H1 (cell line): ENCODE data around the gene TBRG4.

Experiments used
- ATF3 ChIP-seq: IDR thresholded peaks from 2 replicates; pipeline ENCODE4 v1.6.1; 2011; ENCODE audit warnings: low read depth, mild to moderate bottlenecking, low read length; ENCODE audit not compliant: insufficient read depth
- CTCF ChIP-seq, 3 experiments: IDR thresholded peaks; 1 replicate in 2 of 3; 2 replicates in 1 of 3; pipeline versions ENCODE4 v1.5.1 to v1.6.1; 2011; ENCODE audit warnings: low read length in 3 of 3, mild to moderate bottlenecking in 3 of 3, inconsistent platforms in 2 of 3, low read depth in 1 of 3, moderate library complexity in 1 of 3; ENCODE audit not compliant: insufficient read depth in 1 of 3; ENCODE audit errors: control extremely low read depth in 1 of 3
- E2F6 ChIP-seq: IDR thresholded peaks from 2 replicates; pipeline ENCODE4 v1.6.1; 2012; ENCODE audit warnings: inconsistent platforms
- EGR1 ChIP-seq: IDR thresholded peaks from 2 replicates; pipeline ENCODE4 v1.6.1; 2011; ENCODE audit warnings: low read depth, low read length, borderline replicate concordance
- EP300 ChIP-seq, 2 experiments: IDR thresholded peaks; 1 replicate in 1 of 2; 2 replicates in 1 of 2; pipeline ENCODE4 v1.6.1; 2011 to 2012; ENCODE audit warnings: low read depth in 2 of 2, low read length in 2 of 2, mild to moderate bottlenecking in 2 of 2, borderline replicate concordance in 1 of 2, inconsistent platforms in 1 of 2, moderate library complexity in 1 of 2
- MAX ChIP-seq: IDR thresholded peaks from 2 replicates; pipeline ENCODE4 v1.6.1; 2012; ENCODE audit warnings: inconsistent platforms
- NRF1 ChIP-seq: IDR thresholded peaks from 2 replicates; pipeline ENCODE4 v1.6.1; 2011; ENCODE audit warnings: mild to moderate bottlenecking, low read depth, low read length, improper control_type of control experiment
- POLR2AphosphoS5 ChIP-seq: IDR thresholded peaks from 2 replicates; pipeline ENCODE4 v1.6.1; 2011; ENCODE audit warnings: low read depth, low read length
- RXRA ChIP-seq: IDR thresholded peaks from 2 replicates; pipeline ENCODE4 v1.6.1; 2011; ENCODE audit warnings: low read depth, mild to moderate bottlenecking, low read length, moderate library complexity; ENCODE audit not compliant: insufficient read depth
- YY1 ChIP-seq: IDR thresholded peaks from 2 replicates; pipeline ENCODE4 v1.6.1; 2011; ENCODE audit warnings: low read depth, mild to moderate bottlenecking, low read length

GRCh38 chr7:45157653-45158401, 46.3 kb upstream of the TBRG4 start, which contains the start of gene RAMP3:
- TF ChIP-seq E2F6 (no peak), EGR1 (no peak), CTCF (IDR thresholded peaks at IDR 0.05; ENCODE audit: control extremely low read depth in 1 of 3, insufficient read depth in 1 of 3, low read depth in 1 of 3, low read length in 3 of 3) (no peak), NRF1 (no peak), MAX (no peak), ATF3 (no peak), RXRA (no peak), POLR2AphosphoS5 (no peak), EP300 (IDR thresholded peaks at IDR 0.05; ENCODE audit: borderline replicate concordance in 1 of 2, low read depth in 2 of 2, low read length in 2 of 2) (no peak), YY1 (no peak)
